GM18499 (cell line): ENCODE data around the gene LRWD1.

Experiments
- ATAC-seq: cut with Tn5 transposase; IDR thresholded peaks from one replicate; pipeline ENCODE4 v1.9.1; 2021; ENCODE audit warnings: moderate number of reproducible peaks; ENCODE audit not compliant: insufficient read depth, unreplicated experiment

LRWD1 gene

DNA sequence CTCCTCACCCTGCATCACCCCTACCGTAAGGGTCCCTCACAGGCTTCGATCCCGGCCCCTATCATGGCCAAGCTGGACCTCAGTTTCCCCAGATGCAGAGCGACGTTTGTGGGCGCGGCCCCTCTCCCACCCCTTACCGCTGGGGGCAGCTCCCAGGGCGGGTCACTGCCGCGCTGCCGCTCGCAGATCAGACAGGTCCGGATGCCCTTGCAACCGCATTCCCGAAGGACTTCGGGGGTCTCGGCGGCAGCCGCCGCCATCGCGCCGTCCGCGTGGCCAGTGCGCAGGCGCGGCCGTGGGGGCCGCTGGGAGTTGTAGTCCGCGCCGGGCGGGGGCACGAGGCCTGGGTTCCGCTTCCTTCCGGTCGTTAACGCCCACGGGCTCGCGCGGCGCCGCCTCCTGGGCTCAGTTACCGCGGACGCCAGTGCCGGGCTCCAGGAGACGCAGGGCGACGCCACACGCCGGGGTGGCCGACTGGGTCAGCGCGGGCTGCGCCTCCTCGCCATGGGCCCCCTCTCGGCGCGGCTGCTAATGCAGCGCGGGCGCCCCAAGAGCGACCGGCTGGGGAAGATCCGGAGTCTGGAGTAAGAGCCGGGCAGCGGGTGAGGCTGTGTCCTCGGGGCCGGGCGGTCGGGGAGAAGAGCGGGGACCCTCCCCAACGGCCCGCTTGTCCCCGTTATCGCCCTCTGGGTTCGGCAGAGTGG, at the start of gene LRWD1, which contains the start of gene ALKBH4:
Gene LRWD1 (plus strand): TSS at position 408 of the 704 bp plus-strand sequence. CDS start 97 bp downstream, at position 505.
Gene ALKBH4 (minus strand): TSS at position 287 of the 704 bp plus-strand sequence. CDS start 27 bp downstream, at position 260.
- no peak for ATAC-seq

GRCh38 chr7:102415685-102416225, 49.0 kb upstream of the LRWD1 start:
- no peak for ATAC-seq

DNA sequence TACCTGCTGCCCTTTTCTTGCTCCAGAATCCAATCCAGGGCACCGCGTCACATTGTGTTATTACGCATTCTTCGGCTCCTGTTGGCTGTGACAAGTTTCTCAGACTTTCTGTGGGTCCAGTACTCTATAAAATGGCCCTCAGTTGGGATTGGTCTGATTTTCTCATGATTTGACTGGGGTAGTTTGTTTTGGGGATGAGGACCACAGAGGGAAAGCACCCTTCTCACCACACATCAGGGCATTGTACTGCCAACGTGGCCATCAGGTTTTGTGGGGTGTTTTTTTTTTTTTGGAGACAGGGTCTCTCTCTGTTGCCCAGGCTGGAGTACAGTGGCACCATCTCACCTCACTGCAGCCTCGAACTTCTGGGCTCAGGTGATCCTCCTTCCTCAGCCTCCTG, 48.4 kb upstream of the LRWD1 start:
- ATAC-seq: no peak

GRCh38 chr7:102417105-102417504, 47.7 kb upstream of the LRWD1 start:
- no peak for ATAC-seq

GRCh38 chr7:102418592-102418991, 46.2 kb upstream of the LRWD1 start:
- ATAC-seq: no peak

- ATAC-seq: no peak
Measured at GRCh38 chr7:102421706-102422240, 43.0 kb upstream of the LRWD1 start.

GRCh38 chr7:102424129-102424551, 40.6 kb upstream of the LRWD1 start:
- ATAC-seq: no peak

DNA sequence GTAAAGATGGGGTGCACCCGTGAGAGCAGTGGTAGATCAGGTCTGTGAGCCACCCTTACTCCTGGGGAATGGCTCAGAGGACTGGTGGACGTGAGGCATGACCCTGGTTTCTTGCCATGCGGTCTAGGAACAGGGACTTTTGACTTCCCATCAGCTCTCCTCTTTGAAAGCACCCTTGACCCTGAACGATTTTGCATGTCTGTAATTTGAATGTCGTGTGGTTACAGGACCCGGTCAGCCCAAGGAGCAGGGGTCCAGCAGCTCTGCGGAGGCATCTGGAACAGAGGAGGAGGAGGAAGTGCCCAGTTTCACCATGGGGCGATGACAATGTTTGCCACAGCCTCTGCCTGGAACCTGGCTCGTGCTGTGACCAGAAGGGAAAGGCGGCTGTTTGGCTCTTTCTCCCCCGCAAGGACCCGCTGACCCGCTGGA, 40.0 kb upstream of the LRWD1 start:
- no peak for ATAC-seq

GRCh38 chr7:102425639-102426267, 39.0 kb upstream of the LRWD1 start:
- peak; percentile 42 for ATAC-seq

- ATAC-seq: peak; percentile 39
Measured at GRCh38 chr7:102426268-102427018, 38.3 kb upstream of the LRWD1 start.

GRCh38 chr7:102427019-102427405, 37.8 kb upstream of the LRWD1 start:
- no peak for ATAC-seq

DNA sequence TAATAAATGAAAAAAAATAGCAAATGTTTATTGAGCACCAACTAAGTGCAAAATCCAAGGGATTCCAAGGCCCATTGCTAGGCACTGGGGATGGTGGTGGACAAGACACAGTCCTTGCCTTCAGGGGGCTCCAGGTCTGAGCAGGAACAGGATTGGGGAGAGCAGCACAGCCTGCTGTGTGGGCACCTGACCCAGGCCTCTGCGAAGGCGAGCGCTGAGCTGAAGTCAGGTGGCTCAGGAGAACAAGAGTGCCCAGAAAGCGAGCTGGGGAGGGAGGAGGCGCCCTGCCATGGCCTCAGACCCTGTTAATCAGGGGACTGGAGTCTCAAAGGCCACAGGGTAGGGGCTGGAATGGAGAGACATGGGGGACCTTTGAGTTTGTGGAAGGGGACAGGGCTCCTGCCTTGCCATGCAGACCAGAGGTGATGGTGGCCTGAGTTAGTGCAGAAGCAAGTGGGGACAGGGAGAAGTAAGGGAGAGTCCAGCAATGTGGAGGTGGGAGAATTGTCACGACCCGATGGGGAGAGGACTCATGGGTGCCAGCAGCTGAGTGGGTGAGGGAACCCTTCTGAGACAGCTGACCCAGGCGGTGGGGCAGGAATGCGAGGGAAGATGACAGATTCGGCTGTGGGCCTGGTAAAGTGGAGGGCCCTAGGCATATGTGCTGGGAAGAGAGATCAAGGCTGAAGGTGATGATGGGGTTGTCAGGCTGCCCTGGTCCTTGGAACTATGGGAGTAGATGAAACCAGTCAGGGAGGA, 35.5 kb upstream of the LRWD1 start:
- ATAC-seq: no peak

GRCh38 chr7:102431617-102432298, 33.0 kb upstream of the LRWD1 start:
- ATAC-seq: no peak

GRCh38 chr7:102432442-102433218, 32.2 kb upstream of the LRWD1 start:
- ATAC-seq: no peak

DNA sequence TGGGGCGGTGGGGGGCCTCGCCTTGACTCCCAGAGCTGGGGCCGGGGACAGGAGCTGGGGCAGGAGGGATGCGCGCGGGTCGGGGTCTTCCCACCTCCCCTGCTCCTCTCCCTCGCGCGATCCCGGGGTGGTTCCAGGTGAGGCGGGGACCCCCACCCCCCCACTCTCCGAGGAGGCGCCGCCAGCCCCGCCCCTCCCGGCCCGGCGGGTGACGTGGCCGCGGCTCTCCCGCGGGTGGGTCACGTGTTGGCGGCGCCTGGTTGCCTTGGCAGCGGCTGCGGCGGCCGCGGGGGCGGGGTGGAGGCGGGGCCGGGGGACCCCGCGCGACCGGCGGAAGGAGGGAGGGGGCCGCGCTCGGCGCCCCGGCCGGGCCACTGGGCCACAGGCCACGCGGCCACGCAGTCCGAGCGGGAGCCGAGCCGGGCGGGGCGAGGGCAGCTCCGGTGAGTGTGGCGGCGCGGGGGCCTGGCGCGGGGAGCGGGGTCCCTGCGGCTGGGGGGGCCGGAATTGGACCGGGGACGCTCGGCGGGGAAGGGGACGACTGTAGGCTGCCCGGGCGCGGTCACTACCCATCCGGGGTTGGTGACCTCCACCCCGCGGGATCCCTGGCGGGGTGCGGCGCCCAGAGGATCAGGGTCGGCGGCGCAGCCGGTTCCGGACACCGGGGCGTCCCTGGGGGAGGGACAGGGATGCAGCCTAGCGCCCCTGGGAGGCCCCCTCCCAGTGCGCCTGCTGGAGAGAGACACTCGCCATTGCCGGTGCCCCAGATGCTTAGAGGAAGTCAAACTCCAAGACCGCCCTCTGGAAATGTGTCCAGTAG, 31.4 kb upstream of the LRWD1 start, which contains the start of gene ORAI2:
Gene ORAI2 (plus strand): TSS at position 357 of the 820 bp plus-strand sequence. CDS start 5,382 bp downstream, outside the sequence.
- no peak for ATAC-seq

- no peak for ATAC-seq
Measured at GRCh38 chr7:102434039-102434486, 30.7 kb upstream of the LRWD1 start.

- no peak for ATAC-seq
Measured at GRCh38 chr7:102436118-102436517, 28.7 kb upstream of the LRWD1 start.
